HPDE6-E6E7 (cell line): Measurements from ENCODE around the gene CYSRT1.

Experiments
- DNase-seq: peaks from one replicate; pipeline ENCODE4 v3.0.0; 2011; ENCODE audit warnings: missing footprints; ENCODE audit errors: extremely low spot score

CYSRT1 gene

DNA sequence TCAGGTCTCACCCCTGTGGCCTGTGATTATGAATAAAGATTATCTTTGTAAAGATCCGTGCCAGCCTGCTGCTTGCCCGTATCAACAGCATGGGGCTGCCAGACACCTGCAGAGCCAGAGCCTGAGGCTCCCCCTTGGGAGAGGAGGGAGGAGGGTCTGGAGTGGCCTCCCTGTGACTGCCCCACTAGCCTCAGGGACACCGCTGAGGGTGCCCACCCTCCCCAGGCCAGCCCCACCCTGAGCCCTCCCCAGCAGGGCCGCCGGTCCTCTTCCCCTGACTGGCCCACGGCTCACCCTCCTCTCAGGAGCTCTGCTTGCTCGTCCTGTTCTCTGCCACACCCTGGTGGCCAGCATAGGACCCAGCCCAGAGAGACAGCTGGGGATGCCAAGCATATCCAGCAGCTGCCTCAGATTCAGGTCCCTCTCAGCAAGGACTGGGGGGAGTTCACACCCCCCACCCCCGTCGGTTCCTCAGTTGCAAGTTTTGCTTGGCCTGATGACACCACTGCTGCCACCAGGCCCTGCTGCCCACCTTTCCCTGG lies 34.6 kb upstream of the CYSRT1 start:
- DNase-seq: no peak

DNA sequence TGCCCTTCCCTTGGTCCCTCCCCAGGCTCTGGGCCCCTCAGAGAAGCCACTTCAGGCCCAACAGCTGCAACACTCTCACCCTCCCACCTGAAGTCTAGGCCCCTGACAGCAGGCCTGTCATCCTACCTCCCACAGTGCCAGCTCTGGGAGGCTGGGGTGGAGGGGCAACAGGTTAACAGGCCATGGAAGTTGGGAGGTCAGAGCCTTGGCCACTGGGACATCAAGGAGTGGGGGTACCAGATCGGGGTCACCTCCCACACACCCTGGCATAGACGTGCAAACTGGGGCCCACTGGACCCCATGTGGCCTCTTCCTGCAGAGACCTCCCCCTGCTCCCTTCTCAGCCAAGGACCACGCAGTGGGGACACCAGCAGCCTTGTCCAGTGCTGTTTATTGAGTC lies 33.7 kb upstream of the CYSRT1 start:
- no peak for DNase-seq

DNA sequence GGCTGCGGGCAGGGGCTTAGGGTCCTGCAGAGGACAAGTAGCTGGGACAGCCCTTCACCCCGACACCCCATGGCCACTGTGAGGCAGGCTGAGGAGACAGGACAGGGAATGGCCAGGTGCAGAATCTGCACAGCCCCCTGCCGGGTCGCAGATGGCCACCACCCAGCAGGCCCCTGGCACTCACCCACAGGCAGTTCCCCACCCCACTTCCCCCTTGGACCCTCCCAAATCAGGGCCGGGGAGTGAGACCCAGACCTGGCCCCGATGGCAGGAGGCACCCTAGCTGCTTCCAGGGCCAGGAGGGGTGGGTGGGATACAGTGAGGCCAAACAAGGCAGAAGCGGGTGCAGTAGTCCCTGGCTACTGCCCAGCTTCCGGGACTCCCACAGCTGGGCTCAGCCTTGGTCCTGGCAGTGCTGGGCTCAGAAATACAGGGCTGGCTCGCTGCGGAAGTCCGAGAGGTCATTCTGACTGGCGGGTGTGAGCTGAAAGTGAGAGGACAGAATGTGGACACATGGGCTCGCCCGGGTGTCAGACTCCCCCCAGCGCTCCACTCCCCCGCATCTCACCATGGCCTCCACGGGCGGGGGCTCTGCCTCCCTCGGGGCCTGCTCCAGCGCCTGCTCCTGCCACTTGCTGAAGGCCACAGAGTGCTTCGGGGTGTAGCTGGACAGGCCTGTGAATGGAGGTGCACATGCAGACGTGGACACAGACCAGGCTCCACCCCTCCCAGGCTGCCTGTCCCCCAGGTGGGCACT lies 33.1 kb upstream of the CYSRT1 start:
- DNase-seq: no peak

DNA sequence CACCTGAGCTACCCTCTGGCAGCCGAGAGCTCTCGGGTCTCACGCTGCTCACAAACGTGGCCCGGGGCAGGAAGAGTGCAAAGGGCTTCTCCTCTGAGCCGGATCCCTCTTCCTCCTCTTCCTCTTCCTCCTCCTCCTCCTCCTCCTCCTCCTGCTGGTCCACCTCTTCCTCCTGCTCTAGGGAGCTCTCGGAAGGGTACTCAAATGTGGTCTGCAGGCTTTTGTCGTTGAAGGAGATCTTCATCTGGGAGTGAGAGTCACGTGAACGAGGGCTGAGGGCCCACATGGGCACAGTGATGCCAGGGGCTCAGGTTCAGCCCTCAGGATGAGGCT lies 32.6 kb upstream of the CYSRT1 start:
- no peak for DNase-seq

DNA sequence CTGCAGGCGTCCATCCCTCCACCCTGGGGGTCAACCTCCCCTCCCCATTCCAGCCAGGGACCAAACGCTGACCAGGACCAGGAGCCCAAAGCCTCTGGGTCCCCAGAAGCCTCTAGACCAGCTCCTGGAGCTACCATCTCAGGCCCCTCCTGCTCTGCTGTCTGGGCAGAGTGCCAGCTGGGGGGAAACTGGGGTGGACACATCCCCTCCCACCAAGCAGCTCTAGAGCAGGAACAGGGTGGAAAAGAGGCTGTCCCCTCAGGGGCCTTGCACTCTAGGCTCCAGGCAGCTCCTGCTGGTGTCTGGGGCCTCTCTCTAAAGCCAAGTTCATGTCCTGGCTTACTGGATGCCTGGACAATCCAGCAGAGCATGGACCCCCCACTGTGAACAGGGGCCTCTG lies 32.1 kb upstream of the CYSRT1 start:
- no peak for DNase-seq

DNA sequence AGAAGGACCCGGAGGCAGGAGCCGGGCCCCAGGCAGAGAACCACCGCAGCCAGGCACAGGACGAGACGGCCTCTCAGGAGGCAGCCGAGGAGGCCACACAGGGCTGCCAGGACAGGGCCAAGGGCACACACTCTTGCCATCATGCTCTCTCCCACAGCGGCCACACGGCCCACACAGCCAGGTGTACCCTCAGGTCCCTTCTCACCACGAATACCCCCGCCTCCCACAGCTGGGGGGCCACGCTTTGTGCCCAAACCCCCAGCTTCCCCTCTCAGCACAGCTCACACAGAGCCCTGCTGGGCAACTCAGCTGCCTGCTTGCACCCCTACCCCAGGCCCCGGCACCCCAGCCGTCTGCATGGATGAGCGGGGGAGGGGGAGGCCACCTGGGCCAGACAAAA lies 31.2 kb upstream of the CYSRT1 start:
- DNase-seq: no peak

DNA sequence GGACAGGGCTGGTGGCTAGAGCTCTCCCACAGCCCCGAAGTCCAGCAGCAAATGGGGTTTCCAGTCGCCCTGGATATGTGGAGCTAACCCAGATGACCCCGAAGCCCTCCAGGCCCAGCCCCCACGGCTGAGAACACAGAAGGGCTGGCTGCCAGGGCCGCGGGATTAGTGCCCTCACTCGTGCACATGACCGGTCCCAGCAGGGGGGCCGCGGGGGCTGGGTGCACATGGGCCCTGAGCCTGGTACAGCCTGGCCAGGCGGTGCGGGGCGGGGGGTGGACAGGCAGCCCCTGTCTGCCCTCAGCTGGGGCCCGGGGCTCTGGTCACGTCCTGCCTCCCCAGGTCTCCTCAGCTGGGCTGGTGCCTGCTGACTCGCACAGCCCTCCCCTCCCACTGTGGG lies 30.6 kb upstream of the CYSRT1 start:
- no peak for DNase-seq

DNA sequence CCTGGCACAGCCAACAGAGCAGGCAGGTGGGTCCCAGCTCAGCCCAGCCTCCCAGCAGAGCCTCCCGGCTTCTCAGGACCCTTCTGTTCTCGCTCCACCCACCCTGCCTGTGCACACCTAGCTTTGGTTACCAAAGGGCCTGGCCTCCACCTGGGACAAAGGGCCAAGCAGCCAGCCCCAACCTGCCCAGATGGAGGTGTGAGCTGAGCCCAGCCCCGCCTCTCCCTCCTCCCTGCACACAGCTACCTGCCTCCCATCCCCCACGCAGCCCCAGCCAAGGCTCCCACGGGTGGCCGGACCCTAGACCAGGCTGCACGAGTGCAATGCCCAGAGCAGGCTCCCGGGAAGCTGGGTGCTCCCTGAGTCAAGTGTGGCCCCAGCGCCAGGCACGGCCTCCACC lies 30.1 kb upstream of the CYSRT1 start:
- DNase-seq: no peak

DNA sequence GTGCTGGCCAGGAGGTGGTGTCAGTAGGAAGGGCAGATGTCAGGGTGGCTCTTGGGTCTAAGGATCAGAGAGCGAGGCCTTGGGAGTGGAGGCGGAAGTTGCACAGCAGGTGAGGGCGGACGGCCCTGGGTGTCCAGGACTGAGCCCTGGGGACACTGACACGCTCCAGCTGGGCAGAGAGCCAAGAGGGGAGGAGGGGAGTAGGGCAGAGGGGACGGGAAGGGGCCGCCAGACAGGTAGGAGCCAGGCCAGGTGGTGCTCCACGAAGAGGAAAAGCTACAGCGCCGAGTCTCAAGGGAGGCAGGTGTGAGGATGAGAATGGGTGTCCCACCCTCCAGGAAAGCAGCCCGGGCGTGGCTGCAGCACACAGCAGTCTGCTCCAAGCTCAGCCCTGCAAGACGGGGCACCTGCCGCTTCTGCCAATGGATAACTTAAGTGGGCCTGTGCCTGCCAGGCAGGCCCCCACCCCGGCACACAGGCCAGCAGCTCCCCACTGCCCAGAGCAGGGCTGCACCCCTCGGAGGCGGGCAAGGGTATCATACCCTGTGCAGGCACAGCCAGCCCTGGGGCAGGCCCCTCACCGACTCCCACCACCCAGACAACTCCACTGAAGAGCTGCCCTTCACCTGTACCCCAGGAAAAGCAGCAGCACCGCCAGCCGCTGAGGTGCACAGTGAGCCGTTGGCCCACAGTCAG lies 29.3 kb upstream of the CYSRT1 start:
- DNase-seq: no peak

DNA sequence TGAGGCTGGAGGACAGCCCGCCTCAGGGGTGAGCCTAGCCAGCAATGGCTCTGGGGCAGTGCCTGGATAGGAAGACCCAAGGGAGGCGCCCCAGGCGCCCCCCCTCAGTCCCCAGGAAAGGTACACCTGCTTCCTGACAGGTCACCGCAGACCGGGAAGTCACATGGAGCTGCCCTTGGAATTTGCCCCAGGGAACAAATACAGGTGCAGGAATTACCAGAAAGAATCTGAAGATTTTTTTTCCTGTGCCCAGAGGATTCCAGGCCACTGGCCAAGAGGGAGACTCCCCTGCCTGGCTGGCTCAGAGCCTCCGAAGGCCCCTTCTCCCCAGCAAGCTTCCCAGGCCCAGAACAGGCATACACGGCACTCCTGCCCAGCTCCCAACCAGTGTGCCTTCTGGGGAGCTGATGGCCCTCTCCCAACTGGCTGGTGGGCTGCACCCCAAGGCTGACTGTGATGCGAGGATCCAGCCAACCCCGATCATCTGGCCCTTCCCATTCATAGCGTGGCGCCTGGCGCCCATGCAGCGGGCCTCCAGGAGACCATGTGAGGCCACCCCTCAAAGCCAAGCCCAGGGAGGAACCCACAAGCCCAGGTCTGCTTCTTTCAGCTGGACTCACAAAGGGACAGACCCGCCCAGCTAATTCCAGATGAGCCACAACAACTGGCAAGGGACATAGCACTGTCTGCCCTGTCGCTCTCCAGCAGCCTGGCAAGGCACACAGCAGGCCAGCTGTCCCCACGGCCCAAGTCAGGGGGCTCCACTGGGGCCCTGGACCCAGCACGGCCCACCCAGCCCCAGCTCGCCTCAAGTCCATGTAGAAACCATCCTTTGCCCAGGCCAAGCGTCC lies 26.7 kb upstream of the CYSRT1 start:
- DNase-seq: no peak

DNA sequence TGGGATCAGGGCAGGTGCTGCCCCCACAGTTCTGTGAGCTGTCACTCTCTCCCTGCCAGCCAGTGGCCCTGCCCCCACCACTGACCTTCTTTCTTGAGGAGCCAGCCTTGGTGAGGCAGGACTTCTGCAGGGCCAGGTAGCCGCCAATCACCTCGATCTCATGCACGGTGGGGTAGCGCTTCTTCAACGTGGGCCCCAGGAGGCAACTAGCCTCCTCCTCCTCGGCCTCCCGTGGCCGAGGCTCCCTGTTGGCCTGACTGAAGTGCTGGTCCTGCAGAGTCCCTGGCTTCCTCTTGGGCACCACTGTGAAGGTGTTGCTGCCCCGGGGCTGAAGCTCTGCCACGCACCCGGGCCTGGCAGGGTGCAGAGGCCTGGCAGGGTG lies 26.1 kb upstream of the CYSRT1 start:
- no peak for DNase-seq

DNA sequence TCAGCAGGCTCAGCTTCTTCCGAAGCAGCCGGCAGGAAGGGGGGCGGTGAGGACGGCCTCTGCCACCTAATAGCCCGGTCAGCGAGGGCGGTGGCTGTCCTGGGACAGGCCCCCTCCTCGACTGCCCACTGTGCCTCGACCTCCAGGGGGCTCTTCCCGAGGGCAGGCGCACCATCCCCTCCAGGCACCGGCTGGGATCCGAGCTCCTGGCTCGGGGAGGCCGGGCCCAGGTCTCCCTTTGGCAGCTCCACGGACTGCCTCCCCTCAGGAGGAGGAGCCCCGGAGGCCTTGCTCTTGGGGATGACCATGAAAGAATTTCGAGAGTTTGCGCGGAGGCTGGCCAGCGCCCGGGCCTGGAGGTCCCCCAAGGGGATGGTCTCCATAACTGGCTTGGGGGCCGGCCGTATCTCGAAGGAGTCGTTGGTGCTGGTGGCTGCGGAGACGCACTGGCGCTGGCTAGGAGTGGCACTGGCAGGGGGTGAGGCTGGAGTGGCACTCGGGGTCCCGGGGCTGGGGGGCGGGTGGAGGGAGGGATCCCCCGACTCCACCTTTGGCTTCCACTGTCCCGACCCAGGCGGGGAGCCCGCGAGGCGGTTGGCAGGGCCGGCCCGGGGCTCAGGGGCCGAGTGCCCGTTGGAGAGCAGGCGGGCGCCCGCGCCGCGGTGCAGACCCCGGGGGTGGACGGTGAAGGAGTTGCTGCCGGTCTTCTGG lies 25.4 kb upstream of the CYSRT1 start:
- no peak for DNase-seq

DNA sequence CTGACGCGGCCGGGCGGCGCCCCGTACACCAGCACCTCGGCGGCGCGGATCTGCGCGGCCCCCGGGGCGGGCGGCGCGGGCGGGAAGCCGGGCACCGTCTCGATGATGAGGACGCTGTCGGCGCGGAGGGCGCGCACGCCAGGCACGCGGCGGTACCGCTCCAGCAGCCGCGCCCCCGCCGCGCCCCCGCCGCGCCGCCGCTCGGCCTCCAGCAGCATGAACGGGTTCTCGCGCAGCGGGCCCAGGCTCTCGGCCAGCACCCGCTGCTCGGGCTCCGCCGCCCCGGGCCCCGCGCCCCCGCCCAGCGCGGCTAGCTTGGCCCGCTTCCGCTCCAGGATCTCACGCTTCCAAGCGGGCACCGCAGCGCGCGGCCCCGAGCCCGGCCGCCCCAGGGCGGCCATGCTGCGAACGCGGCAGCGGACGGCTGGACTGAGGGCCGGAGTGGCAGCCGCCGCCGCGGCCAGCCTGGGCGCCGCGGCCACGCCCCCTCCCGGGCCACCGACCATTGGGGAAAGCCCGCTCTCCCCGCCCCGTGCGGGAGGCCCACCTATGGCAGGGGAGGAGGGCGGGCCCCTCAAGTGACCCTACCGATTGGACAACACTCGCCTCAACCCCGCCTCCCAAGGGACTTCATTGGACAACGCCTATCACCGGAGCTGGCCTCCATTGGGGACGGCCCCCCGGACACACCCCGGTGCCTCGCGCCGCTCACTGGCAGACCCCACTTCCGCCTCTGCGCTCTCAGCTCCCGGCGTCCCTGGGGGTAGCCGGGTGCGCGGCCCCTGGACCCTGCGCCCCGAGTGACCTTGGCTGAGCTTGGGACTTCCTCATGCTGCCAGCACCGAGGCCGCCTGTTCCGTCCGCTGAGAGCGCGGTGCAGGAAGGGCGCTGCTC lies 24.4 kb upstream of the CYSRT1 start, which contains the start of gene TPRN:
TPRN (minus strand) TSS at position 431 of the 894 bp plus-strand sequence; CDS start at position 401, 30 bp downstream.
- peak; percentile 100 for DNase-seq

DNA sequence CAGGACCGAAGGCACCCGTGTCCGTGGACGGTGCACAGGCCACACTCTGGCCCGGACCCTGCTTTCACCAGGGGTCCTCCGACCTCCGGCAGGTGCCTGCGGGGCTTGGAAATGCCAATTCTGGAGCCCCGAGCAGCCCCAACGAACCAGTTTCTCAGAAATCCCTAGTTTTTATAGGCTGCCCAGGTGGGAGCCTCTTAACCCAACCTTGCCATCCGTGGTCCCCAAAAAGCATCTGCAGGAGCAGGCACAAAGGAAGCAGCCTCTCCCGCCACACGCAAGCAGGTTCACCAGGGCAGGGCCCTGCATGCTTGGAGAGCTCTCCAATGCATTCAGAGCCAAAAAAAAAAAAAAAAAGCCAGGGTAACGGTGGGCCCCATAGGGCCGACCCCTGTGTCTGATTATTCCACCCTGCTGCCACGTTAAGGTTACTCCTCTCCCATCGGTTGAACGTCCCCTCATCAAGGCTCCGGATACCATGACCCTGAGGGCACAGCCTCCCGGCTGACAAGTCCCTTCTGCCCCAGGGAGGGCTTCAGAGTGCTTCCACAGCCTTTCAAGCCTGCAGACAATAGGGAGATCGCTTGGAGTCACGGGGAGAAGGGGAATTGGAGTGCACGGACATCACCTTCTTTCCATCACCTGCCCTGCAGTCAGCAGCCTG lies 23.6 kb upstream of the CYSRT1 start:
- no peak for DNase-seq

DNA sequence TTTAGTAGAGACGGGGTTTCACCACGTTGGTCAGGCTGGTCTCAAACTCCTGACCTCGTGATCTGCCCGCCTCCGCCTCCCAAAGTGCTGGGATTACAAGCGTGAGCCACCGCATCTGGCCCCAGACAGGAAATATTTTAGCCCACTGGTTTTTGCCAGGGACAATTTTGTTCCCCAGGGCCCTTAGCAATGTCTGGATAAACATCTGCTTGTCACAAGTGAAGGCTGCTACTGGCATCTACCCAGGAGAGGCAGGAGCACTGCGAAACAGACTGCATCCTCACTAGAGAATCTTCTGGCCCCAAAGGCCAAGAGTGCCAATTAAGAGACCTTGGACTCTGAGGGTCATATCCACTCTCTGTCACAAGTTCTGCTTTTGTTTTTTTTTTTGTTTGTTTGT lies 22.0 kb upstream of the CYSRT1 start:
- DNase-seq: no peak

DNA sequence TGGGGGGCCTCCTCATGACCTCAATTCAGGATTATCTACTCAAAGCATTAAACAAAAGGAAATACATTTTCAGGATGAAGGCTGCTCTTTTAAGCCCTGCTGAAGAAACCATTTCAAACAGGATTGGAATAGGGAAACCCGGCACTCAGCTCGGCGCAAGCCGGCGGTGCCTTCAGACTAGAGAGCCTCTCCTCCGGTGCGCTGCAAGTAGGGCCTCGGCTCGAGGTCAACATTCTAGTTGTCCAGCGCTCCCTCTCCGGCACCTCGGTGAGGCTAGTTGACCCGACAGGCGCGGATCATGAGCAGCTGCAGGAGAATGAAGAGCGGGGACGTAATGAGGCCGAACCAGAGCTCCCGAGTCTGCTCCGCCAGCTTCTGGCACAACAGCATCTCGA lies 20.2 kb upstream of the CYSRT1 start:
- no peak for DNase-seq

DNA sequence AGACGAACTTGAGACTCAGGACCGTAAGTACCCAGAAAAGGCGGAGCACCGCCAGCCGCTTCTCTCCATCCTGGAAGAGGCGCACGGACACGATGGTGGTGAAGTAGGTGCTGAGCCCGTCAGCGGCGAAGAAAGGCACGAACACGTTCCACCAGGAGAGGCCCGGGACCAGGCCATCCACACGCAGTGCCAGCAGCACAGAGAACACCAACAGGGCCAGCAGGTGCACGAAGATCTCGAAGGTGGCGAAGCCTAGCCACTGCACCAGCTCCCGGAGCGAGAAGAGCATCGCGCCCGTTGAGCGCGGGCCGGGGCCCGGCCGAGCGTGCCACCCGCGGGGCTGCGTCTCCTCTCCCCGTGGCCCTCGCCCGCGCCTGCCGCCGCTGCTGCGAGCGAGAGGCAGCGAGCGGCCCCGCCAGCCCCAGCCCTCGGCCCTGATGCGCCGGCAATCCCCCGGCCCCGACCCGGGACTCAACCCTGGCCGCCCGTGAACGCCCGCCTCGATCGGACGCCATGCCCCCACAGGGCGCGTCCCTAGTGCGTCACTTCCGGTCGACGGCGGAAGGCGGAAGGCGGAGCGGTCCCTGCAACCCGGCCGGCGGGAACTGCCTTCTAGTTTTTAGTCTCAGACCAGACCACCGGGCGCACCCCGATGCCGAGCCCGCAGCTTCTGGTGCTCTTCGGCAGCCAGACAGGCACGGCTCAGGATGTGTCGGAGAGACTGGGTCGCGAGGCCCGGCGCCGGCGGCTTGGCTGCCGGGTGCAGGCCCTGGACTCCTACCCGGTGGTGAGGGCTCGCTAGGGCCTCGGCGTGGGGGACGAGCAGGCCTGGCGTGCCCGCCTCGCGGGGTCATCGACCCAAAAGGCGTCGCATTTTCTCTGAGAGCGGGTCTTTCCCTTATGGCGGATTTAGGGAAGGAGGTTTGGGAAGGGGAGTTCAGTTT lies 19.6 kb upstream of the CYSRT1 start, which contains the start of the genes NDOR1 and TMEM203:
NDOR1 (plus strand) TSS at position 575 of the 944 bp plus-strand sequence; CDS start at position 653, 78 bp downstream.
TMEM203 (minus strand) TSS at position 523 of the 944 bp plus-strand sequence; CDS start at position 289, 234 bp downstream.
- DNase-seq: peak; percentile 90

DNA sequence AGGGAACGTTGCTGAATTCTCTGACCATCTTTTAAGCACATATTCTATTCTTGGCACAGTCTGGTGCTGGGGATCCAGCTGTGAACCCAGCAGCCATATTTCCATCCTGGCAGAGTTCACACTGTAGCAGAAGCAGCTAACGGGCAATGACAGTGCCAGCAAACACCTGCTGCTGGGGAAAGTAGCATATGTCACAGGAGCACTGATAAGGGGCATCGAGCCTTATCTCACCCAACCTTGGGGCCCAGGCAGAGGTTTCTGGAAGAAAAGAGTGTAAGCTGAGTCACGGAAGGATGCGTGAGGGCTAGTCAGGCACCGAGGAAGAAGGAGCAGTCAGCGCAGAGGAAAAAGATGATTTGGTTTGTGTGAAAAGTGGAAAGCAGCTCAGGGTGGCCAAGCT lies 18.4 kb upstream of the CYSRT1 start:
- DNase-seq: no peak

DNA sequence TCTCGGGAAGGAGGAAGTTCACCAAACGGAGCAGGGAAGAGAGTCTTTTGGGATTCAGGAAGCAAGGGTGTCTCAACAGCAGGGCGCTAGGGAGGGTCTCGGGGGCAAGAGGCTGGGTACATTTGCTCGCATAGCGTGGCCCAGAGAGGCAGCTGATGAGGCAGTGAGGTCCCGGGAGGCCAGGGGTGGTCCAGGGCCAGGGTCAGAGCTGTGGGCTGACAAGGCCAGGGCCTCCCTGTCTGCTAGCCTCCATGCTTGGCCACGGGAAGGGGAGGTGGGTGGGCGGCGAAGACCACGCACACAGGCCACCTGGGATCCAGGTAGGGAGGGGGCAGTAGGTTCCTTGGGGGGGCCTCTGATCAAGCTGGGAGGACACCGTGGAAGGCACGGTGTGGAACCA lies 13.4 kb upstream of the CYSRT1 start:
- no peak for DNase-seq
